GM23338 (cell line): ENCODE measurements around the gene DOCK3. TPM values are rescaled to one million over a fixed set of nuclear protein-coding genes. Genes with fewer than 3 reads are reported as not detected.
"Not testable (repeated sequence)": the region's sequence is repeated elsewhere in the genome, so short reads cannot be mapped to it uniquely, and the experiment has no call there.

Experiments
- ATAC-seq: fragments of 200-7000 bp; cut with Tn5 transposase; 3 replicates; pipeline ENCODE4 v1.9.1; 2020
- DNase-seq: peaks from one replicate; pipeline ENCODE4 v3.0.0-alpha.2; 2015; ENCODE audit warnings: low spot score
- H2AFZ ChIP-seq: fragments of 200-600 bp; sonication (generic); 2 replicates; pipeline ENCODE4 v1.8.0; 2016; ENCODE audit warnings: antibody characterized with exemption, mild to moderate bottlenecking, moderate library complexity
- H3F3A ChIP-seq: fragments of 200-600 bp; sonication (generic); replicated peaks from 2 replicates; pipeline ENCODE4 v1.8.0; 2017; ENCODE audit warnings: antibody characterized with exemption, mixed run types, low read depth
- H3K27ac ChIP-seq: fragments of 200-600 bp; sonication (generic); 2 replicates; pipeline ENCODE4 v1.6.1; 2016; ENCODE audit warnings: low read depth
- H3K27me3 ChIP-seq: fragments of 200-600 bp; sonication (generic); 2 replicates; pipeline ENCODE4 v1.8.0; 2016; ENCODE audit warnings: mild to moderate bottlenecking, mixed run types, moderate library complexity; ENCODE audit not compliant: insufficient read depth
- H3K36me3 ChIP-seq: fragments of 200-600 bp; sonication (generic); 2 replicates; pipeline ENCODE4 v1.8.0; 2016; ENCODE audit warnings: mild to moderate bottlenecking; ENCODE audit not compliant: insufficient read depth
- H3K4me1 ChIP-seq: fragments of 200-600 bp; sonication (generic); 2 replicates; pipeline ENCODE4 v1.8.0; 2016; ENCODE audit warnings: mild to moderate bottlenecking, moderate library complexity; ENCODE audit not compliant: insufficient read depth
- H3K4me2 ChIP-seq: fragments of 200-600 bp; sonication (generic); 2 replicates; pipeline ENCODE4 v1.7.1; 2017; ENCODE audit warnings: mixed run types
- H3K4me3 ChIP-seq: fragments of 200-600 bp; sonication (generic); 2 replicates; pipeline ENCODE4 v1.6.1; 2016; ENCODE audit warnings: mixed run types
- H3K79me2 ChIP-seq: fragments of 200-600 bp; sonication (generic); replicated peaks from 2 replicates; pipeline ENCODE4 v1.8.0; 2017; ENCODE audit warnings: mild to moderate bottlenecking; ENCODE audit not compliant: insufficient read depth
- H3K9me2 ChIP-seq: fragments of 200-600 bp; sonication (generic); 2 replicates; pipeline ENCODE4 v1.8.0; 2017; ENCODE audit not compliant: insufficient read depth
- H4K20me1 ChIP-seq: fragments of 200-600 bp; sonication (generic); replicated peaks from 2 replicates; pipeline ENCODE4 v1.8.0; 2017; ENCODE audit warnings: mild to moderate bottlenecking; ENCODE audit not compliant: insufficient read depth
- H3K27ac Mint-ChIP-seq: 2 replicates; pipeline ENCODE4 v1.8.0; 2020; ENCODE audit warnings: inconsistent platforms, mild to moderate bottlenecking, moderate library complexity, mixed read lengths
- H3K27me3 Mint-ChIP-seq: 3 replicates; pipeline ENCODE4 v1.8.0; 2022; ENCODE audit warnings: low read depth, mild to moderate bottlenecking, moderate library complexity, mixed read lengths, inconsistent platforms; ENCODE audit not compliant: insufficient read depth, poor library complexity
- H3K36me3 Mint-ChIP-seq: 3 replicates; pipeline ENCODE4 v1.8.0; 2021; ENCODE audit warnings: low read depth, mild to moderate bottlenecking, inconsistent platforms, moderate library complexity, mixed read lengths
- H3K4me1 Mint-ChIP-seq: 3 replicates; pipeline ENCODE4 v1.8.0; 2020; ENCODE audit warnings: mild to moderate bottlenecking, inconsistent platforms, mixed read lengths
- H3K4me3 Mint-ChIP-seq: 3 replicates; pipeline ENCODE4 v1.8.0; 2021; ENCODE audit warnings: moderate library complexity, mild to moderate bottlenecking, inconsistent platforms, mixed read lengths
- H3K9me3 Mint-ChIP-seq: 3 replicates; pipeline ENCODE4 v1.8.0; 2020; ENCODE audit warnings: moderate library complexity, mild to moderate bottlenecking, inconsistent platforms, mixed read lengths
- CREB1 ChIP-seq: fragments of 250-450 bp; sonication (Bioruptor Pico); IDR thresholded peaks from 2 replicates; pipeline ENCODE4 v1.5.0; 2020; ENCODE audit warnings: low read depth, mild to moderate bottlenecking, moderate library complexity
- CTCF ChIP-seq, 2 experiments: fragments of 200-600 bp in 1 of 2; sonication (generic) in 1 of 2; conservative IDR thresholded peaks; 2 replicates each; pipeline versions ENCODE4 v1.5.1 to v1.6.1; 2016 to 2017; ENCODE audit warnings: antibody characterized with exemption in 2 of 2, low read depth in 2 of 2, mild to moderate bottlenecking in 2 of 2, moderate library complexity in 1 of 2
- EZH2 ChIP-seq: fragments of 200-600 bp; sonication (generic); IDR thresholded peaks from one replicate; pipeline ENCODE4 v1.8.0; 2017; ENCODE audit warnings: antibody characterized with exemption, mild to moderate bottlenecking, low read depth; ENCODE audit not compliant: unreplicated experiment
- EZH2phosphoT487 ChIP-seq: fragments of 200-600 bp; sonication (generic); IDR thresholded peaks from one replicate; pipeline ENCODE4 v1.8.1; 2018; ENCODE audit warnings: antibody characterized with exemption; ENCODE audit not compliant: unreplicated experiment
- JUNB ChIP-seq: IDR thresholded peaks from one replicate; pipeline ENCODE4 v1.6.1; 2016; ENCODE audit warnings: antibody characterized with exemption; ENCODE audit not compliant: unreplicated experiment
- NANOG ChIP-seq: IDR thresholded peaks from 2 replicates; pipeline ENCODE4 v1.6.1; 2016; ENCODE audit warnings: antibody characterized with exemption, borderline replicate concordance
- POLR2AphosphoS5 ChIP-seq: IDR thresholded peaks from 2 replicates; pipeline ENCODE4 v1.6.1; 2016; ENCODE audit warnings: antibody characterized with exemption, low read depth
- STAT1 ChIP-seq: IDR thresholded peaks from one replicate; pipeline ENCODE4 v1.6.1; 2016; ENCODE audit warnings: antibody characterized with exemption; ENCODE audit not compliant: unreplicated experiment
- ZNF114 ChIP-seq: fragments of 250-450 bp; sonication (Bioruptor Pico); IDR thresholded peaks from 2 replicates; pipeline ENCODE4 v1.5.0; 2020; ENCODE audit warnings: mild to moderate bottlenecking, moderate library complexity
- ZNF331 ChIP-seq: fragments of 250-450 bp; sonication (Bioruptor Pico); IDR thresholded peaks from 2 replicates; pipeline ENCODE4 v1.5.0; 2020; ENCODE audit warnings: low read depth, mild to moderate bottlenecking, moderate library complexity
- polyA plus RNA-seq: library from polyadenylated mRNA; unstranded; fragments of >200 nt; fragmentation: Nextera tagmentation; extraction: Ambion mirVana; gene quantifications from 2 replicates; pipeline ENCODE4 v1.2.1, GENCODE V29; 2016
- total RNA-seq: library from RNA; depleted of rRNA; stranded (reverse); fragments of >200 nt; shearing (Covaris generic); gene quantifications from 2 replicates; pipeline ENCODE4 v1.2.3, GENCODE V29; 2014
- TF ChIP-seq, protein P1 (sequence below): IDR thresholded peaks from one replicate; pipeline ENCODE4 v1.6.1; 2018; ENCODE audit warnings: antibody characterized with exemption; ENCODE audit not compliant: unreplicated experiment
- TF ChIP-seq, protein P2 (sequence below): fragments of 250-450 bp; sonication (Bioruptor Pico); IDR thresholded peaks from 2 replicates; pipeline ENCODE4 v1.5.0; 2020; ENCODE audit warnings: mild to moderate bottlenecking, moderate library complexity

The DOCK3 gene
- total and polyA plus RNA-seq, 2 experiments from 2014 or later: 2.4 to 5.6 TPM

- Histone ChIP-seq H3K4me1 (peaks cover 28% of the 10 kb centered on the region), H3K79me2 (peaks cover 48% of the 10 kb centered on the region), H3K4me2 (peak overlapping the region; percentile 7; the same call in 1 of the 2 replicates)
- H3K36me3 ChIP-seq, H3K9me3 Mint-ChIP-seq, H3F3A ChIP-seq, H3K4me3 Mint-ChIP-seq, H3K27ac ChIP-seq, H2AFZ ChIP-seq, ATAC-seq, H3K9me2 ChIP-seq, H3K27me3 ChIP-seq, DNase-seq, H3K27ac Mint-ChIP-seq, H3K36me3 Mint-ChIP-seq, H3K27me3 Mint-ChIP-seq, H4K20me1 ChIP-seq, H3K4me3 ChIP-seq: not testable (repeated sequence)
- H3K4me1 Mint-ChIP-seq: peaks cover 17% of the 10 kb centered on the region
- TF ChIP-seq NANOG: peak; percentile 78
Observed at GRCh38 chr3:50790894-50791293, 116.2 kb downstream of the DOCK3 start.

- H3K27me3 Mint-ChIP-seq: no peaks in the 10 kb centered on the region
- H3K4me1 ChIP-seq: peaks cover 28% of the 10 kb centered on the region
- ATAC-seq: no peak
- H3K9me3 Mint-ChIP-seq: 0 out of 3 replicates have a peak, but pooled peaks cover under 1% of the 10 kb centered on the region
- no peak overlapping the region for H3K4me3 ChIP-seq
- DNase-seq: no peak
- peaks cover 48% of the 10 kb centered on the region for H3K79me2 ChIP-seq
- H4K20me1 ChIP-seq: no peaks in the 10 kb centered on the region
- H3K27ac ChIP-seq: no peak overlapping the region
- no peaks in the 10 kb centered on the region for H3F3A ChIP-seq
- H2AFZ ChIP-seq: no peak overlapping the region
- H3K36me3 Mint-ChIP-seq: no peaks in the 10 kb centered on the region; the same call in 2 of the 3 replicates
- H3K27me3 ChIP-seq: no peaks in the 10 kb centered on the region
- H3K4me2 ChIP-seq: no peak overlapping the region
- H3K9me2 ChIP-seq: no peaks in the 10 kb centered on the region
- no peak overlapping the region for H3K4me3 Mint-ChIP-seq
- no peak overlapping the region for H3K27ac Mint-ChIP-seq
- H3K4me1 Mint-ChIP-seq: peaks cover 24% of the 10 kb centered on the region
- H3K36me3 ChIP-seq: no peaks in the 10 kb centered on the region
- TF ChIP-seq, protein P1, sequence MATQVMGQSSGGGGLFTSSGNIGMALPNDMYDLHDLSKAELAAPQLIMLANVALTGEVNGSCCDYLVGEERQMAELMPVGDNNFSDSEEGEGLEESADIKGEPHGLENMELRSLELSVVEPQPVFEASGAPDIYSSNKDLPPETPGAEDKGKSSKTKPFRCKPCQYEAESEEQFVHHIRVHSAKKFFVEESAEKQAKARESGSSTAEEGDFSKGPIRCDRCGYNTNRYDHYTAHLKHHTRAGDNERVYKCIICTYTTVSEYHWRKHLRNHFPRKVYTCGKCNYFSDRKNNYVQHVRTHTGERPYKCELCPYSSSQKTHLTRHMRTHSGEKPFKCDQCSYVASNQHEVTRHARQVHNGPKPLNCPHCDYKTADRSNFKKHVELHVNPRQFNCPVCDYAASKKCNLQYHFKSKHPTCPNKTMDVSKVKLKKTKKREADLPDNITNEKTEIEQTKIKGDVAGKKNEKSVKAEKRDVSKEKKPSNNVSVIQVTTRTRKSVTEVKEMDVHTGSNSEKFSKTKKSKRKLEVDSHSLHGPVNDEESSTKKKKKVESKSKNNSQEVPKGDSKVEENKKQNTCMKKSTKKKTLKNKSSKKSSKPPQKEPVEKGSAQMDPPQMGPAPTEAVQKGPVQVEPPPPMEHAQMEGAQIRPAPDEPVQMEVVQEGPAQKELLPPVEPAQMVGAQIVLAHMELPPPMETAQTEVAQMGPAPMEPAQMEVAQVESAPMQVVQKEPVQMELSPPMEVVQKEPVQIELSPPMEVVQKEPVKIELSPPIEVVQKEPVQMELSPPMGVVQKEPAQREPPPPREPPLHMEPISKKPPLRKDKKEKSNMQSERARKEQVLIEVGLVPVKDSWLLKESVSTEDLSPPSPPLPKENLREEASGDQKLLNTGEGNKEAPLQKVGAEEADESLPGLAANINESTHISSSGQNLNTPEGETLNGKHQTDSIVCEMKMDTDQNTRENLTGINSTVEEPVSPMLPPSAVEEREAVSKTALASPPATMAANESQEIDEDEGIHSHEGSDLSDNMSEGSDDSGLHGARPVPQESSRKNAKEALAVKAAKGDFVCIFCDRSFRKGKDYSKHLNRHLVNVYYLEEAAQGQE: no peak
- no peak for TF ChIP-seq POLR2AphosphoS5
- TF ChIP-seq EZH2: no peak
- TF ChIP-seq EZH2phosphoT487: no peak
- TF ChIP-seq NANOG: no peak
- no peak for TF ChIP-seq CTCF (conservative IDR thresholded peaks at IDR 0.05; ENCODE audit: low read depth in 2 of 2)
- TF ChIP-seq STAT1: no peak
- no peak for TF ChIP-seq JUNB
- TF ChIP-seq ZNF331 (CRISPR knock-in tag): no peak
- TF ChIP-seq, protein P2, sequence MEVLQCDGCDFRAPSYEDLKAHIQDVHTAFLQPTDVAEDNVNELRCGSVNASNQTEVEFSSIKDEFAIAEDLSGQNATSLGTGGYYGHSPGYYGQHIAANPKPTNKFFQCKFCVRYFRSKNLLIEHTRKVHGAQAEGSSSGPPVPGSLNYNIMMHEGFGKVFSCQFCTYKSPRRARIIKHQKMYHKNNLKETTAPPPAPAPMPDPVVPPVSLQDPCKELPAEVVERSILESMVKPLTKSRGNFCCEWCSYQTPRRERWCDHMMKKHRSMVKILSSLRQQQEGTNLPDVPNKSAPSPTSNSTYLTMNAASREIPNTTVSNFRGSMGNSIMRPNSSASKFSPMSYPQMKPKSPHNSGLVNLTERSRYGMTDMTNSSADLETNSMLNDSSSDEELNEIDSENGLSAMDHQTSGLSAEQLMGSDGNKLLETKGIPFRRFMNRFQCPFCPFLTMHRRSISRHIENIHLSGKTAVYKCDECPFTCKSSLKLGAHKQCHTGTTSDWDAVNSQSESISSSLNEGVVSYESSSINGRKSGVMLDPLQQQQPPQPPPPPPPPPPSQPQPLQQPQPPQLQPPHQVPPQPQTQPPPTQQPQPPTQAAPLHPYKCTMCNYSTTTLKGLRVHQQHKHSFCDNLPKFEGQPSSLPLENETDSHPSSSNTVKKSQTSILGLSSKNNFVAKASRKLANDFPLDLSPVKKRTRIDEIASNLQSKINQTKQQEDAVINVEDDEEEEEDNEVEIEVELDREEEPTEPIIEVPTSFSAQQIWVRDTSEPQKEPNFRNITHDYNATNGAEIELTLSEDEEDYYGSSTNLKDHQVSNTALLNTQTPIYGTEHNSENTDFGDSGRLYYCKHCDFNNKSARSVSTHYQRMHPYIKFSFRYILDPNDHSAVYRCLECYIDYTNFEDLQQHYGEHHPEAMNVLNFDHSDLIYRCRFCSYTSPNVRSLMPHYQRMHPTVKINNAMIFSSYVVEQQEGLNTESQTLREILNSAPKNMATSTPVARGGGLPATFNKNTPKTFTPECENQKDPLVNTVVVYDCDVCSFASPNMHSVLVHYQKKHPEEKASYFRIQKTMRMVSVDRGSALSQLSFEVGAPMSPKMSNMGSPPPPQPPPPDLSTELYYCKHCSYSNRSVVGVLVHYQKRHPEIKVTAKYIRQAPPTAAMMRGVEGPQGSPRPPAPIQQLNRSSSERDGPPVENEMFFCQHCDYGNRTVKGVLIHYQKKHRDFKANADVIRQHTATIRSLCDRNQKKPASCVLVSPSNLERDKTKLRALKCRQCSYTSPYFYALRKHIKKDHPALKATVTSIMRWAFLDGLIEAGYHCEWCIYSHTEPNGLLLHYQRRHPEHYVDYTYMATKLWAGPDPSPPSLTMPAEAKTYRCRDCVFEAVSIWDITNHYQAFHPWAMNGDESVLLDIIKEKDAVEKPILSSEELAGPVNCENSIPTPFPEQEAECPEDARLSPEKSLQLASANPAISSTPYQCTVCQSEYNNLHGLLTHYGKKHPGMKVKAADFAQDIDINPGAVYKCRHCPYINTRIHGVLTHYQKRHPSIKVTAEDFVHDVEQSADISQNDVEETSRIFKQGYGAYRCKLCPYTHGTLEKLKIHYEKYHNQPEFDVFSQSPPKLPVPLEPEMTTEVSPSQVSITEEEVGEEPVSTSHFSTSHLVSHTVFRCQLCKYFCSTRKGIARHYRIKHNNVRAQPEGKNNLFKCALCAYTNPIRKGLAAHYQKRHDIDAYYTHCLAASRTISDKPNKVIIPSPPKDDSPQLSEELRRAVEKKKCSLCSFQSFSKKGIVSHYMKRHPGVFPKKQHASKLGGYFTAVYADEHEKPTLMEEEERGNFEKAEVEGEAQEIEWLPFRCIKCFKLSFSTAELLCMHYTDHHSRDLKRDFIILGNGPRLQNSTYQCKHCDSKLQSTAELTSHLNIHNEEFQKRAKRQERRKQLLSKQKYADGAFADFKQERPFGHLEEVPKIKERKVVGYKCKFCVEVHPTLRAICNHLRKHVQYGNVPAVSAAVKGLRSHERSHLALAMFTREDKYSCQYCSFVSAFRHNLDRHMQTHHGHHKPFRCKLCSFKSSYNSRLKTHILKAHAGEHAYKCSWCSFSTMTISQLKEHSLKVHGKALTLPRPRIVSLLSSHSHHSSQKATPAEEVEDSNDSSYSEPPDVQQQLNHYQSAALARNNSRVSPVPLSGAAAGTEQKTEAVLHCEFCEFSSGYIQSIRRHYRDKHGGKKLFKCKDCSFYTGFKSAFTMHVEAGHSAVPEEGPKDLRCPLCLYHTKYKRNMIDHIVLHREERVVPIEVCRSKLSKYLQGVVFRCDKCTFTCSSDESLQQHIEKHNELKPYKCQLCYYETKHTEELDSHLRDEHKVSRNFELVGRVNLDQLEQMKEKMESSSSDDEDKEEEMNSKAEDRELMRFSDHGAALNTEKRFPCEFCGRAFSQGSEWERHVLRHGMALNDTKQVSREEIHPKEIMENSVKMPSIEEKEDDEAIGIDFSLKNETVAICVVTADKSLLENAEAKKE (CRISPR knock-in tag): no peak
- no peak for TF ChIP-seq ZNF114 (CRISPR knock-in tag)
- no peak for TF ChIP-seq CREB1 (CRISPR knock-in tag)
Observed at GRCh38 chr3:50792568-50792967, 117.8 kb downstream of the DOCK3 start.
